HG03196 (cell line): Measurements from ENCODE around the gene MFAP5.

Experiments
- ATAC-seq: cut with Tn5 transposase; IDR thresholded peaks from one replicate; pipeline ENCODE4 v1.9.1; 2021; ENCODE audit not compliant: unreplicated experiment

The MFAP5 gene, protein sequence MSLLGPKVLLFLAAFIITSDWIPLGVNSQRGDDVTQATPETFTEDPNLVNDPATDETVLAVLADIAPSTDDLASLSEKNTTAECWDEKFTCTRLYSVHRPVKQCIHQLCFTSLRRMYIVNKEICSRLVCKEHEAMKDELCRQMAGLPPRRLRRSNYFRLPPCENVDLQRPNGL

DNA sequence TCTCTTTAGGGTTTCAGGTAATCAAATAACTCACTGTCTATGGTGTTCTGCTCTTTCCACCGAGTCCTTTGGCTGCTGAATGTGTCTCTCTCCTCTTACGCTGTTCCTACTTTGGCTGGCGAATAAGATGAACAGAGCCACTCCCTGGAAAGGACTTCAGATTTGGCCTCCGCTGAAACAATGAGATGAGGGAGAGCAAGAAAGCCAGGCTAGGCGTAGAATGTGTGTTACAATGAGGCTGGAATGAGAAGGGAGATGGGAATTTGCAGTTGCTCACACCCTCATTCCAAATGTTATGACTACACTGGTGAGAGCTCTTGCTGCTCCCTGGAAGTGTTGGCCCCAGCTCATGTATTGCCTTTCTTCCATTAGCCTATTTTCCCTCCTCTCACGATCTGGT, at the start of gene MFAP5:
TSS of gene MFAP5 (minus strand) at position 234 of the 400 bp plus-strand sequence. CDS start 722 bp downstream, outside the sequence.
- ATAC-seq = no peak

DNA sequence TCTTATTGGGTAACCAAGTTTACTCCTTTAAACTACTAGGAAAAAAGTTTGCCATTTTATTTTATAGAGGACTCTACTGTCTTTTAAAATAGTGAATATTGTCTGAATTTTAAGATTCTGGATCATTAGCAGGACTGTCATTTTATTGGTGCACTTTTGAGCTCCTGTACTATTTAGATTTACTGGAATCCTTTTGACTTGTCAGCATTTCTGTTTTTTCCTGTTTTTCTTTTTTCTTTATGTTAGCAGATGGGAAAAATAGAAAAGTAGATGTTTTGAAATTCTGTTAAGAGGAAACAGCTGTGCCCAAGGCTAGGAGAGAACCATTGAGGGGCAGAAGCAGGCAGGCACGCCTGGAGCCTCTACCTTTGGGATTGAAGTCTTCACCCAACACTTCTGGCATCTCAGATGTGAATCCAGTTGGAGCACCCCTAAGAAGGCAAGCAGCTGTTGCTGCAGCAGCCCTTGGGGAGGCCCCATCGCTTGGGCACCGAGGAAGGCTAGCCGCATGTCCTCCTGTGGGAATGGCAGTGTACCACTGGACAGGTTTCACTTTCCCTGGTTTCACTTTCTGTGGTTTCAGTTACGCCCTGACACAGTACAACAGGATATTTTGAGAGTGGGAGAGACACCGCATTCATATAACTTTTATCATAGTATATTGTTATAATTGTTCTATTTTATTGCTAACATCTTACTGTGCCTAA, 46.7 kb upstream of the MFAP5 start:
- ATAC-seq = no peak

DNA sequence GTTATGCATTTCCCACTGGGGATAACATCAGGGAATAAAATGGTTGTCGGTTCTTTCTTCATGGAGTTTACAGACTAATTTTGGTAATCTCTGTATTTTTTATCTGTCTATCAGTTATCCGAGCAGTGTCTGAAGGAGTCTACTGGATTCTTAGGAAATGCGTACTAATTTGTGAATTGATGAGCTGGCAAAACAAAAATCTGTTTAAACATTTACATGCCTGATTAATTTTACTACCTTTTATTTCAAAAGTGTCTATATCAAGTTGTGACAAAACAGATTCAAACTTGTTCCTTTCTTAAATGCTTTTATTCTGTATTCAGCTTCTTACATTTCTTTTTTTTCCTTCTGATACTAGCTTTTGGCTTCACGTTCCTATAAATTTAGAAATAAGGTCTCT, 39.5 kb upstream of the MFAP5 start:
- ATAC-seq = no peak

DNA sequence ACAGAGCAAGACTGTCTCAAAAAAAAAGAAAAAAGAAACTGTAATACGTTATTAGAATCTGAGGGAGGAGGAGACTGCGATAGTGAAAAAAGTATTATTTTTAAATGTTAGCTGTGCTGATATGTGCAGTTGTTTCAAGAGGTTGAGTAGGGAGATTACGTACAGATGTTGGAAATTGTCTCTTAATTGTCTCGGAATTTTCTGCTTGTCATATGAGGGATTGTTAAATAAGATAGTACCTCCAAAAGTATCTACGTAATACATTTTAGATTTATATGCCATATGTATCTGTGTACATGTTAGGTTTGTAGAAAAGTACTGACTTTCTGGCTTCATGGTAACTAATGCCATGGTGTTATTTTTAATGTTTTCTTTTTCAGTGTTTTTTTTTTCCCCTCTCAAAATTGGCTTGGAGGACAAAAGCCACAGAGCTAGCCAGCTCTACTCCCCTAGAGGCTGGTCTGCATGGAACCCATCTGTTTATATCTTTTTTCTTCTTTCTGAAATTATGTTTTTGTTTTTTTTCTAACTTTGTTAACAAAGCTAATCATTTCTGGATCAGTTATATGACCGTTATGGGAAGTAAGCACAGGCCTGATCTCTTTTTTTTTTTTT, 38.5 kb upstream of the MFAP5 start:
- ATAC-seq = no peak

DNA sequence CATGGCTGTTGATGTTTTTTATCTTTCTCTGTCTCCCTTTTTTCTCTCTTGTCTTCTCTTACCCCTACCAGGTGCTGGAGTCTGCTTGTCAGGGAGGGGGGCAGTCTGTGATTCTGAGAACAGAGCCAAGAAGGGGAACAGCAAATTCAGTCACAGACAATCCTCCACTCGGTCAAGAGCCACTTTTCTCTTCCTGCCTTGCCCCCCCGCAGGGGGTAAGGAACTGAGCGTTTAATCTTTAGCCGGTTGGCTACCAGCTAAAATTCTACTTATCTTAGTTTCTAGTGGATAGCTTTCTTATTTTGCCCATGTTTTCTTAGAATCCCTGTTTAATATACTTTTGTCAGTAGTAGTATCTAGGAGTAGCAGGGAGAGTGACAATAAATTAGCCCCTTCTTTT, 37.1 kb upstream of the MFAP5 start:
- no peak for ATAC-seq

DNA sequence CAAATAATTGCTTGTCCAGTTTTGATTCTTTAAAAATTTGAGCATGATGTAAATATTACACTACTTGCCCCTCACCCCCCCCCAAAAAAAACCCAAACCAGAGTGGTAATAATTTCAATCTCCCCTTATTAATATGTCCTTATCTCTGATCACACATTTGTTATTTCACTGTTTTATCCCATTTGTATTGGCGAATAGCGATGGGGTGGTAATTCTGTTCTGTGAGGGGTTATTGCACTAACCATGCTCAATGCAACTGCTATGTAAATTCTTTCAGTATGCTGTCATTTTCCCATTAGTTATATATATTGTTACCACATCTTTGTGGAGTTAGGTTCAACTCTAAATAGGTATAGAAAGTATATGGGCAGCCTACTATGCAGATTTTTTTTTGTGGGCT, 36.3 kb upstream of the MFAP5 start:
- ATAC-seq = no peak

DNA sequence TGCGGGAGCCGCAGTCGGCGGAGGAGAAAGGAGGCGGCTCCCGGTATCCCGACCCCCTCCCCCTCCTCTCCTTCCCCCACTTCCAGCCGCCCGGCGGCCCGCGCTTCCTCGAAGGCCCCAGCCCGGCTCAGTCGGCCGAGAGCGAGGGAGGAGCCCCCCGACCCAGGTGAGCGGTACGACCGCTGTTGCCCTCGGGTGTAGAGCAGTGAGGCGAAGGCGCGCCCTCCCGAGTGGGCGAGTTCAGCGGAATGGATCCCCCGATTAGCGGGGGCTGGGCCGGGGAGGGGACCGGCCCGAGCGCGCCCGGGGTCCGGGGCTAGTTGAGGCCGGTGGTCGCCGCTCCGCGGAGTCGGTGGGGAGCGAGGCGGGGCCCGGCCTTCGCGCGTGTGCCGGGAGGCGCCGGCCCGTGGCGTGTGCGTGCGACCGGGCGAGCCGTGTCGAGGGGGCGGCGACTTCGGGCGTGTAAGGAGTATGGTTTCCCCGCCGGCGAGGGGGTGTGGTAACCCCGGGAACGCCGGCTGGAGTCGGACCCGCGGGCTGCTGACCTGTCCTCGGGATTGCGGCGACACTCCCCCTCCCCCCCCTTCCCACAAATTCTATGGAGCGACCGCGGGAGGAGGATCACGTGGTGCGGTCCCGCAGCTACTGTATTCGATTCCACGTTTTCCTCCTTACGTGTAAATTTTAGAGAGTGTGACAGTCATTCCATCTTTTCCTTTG, 35.7 kb upstream of the MFAP5 start:
- ATAC-seq = peak; percentile 45

DNA sequence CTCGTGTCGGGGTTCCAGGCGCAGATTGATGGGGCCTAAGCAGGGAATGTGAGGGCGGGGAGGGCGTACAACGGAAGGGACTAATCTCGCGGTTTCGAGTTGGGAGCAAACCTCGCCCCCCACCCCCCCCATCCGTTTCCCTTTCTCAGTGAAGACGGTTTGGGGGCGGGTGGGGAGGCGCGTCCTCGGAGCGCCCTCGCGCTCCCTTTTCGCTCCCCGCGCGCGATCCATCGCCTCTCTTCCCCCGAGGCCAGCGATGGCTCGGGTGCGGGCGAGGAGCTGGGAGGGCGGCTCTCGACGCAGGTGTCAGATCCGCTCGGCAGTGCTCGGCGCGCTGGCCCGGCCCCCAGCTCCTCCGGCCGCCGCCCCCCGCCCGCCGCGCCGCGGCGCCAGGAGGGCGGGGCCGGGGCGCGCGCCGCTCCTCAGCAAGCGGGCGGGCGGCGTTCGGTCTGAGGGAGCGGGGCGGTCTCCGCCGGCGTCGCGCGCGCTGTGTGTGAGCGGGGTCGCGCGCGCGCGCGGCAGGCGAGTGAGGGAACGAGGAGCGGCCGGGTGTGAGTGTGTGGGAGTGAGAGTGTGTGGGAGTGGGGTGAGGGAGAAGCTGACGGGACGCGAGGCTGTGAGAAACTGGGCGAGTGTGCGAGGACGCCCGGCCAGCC, 35.0 kb upstream of the MFAP5 start, which contains the start of gene RIMKLB:
TSS of gene RIMKLB (plus strand) at position 516 of the 656 bp plus-strand sequence. CDS start 15,876 bp downstream, outside the sequence.
- ATAC-seq = peak; percentile 79

DNA sequence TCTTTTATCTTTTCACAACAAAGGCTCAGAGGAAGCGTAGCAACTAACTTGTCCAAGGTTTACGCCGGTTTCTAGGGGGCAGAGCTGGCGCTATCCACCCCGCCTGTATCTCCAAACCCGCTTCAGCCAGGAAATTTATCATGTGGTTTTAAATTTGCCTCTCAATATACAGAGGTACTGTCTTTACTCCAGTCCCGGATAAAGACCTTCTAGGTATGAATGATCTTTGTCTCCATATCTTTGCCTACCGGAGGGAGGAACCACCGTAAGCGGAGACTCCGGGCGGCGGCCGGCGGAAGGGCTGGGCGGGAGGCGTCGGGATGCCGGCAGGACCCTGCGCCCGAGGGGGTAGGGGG, 34.5 kb upstream of the MFAP5 start:
- ATAC-seq = peak; percentile 27

DNA sequence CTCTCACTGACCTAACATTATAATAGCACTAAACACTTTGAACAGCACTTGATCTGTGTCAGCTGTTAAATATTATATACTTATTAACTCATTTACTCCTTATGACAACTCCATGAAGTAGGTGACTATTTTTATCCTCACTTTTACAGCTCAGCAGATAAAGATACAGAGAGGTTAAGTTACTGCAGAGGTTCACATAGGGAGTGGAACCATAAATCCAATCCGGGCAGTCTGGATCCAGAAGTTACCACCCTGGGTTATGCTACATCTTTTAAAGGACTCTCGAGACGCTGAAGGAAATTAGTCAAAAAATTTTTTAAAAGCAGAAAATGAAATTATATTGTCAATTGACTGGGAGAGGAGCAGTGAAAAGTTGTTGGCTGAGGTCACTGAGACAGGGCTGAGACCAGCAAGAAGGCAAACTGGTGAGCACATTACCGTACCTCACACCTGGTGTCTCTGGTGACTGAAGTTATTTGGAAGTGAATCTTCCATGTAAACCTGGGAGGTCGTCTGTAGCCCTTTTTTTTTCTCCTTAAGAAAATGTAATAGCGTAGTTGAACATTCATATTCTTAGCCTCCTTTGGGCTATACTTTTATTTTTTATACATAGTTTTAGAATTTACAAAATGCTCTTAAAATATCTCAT, 33.9 kb upstream of the MFAP5 start:
- no peak for ATAC-seq

DNA sequence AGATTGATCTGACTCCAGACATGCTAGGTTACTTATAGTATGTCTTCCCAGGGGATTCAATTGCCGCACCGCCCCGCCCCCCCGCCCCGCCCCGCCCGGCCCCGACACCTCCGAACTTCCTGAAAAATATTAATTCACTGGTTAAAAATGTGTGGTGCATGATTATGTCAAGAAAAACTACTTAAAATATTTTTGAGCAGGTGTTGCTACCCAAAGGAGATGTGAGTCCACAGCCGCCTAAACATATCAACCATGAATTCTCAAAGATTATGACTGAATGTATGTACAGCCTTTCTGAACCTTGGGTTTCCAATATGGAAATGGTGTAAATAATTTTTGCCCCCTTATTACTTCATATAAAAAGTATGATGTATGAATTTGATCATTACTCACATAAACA, 32.5 kb upstream of the MFAP5 start:
- ATAC-seq = no peak

DNA sequence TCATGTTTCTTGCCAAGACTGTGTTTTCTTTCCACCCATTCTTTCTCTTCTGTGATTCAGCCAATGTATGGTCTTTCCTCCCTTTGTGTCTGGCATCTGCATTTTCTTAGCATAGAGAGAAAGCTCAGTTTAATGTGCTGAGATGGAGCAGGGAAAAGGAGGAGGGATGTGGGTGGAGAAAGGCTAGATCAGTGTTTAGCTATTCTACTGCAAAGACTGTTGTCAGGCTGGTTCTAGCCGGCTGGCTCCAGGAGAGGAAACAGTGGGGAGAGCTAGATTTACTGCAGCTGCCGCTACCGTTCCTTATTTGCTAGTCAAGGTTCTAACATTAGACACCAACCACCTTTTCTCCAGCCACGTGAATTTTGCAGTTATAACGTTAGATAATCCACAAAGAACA, 29.9 kb upstream of the MFAP5 start:
- ATAC-seq = no peak

DNA sequence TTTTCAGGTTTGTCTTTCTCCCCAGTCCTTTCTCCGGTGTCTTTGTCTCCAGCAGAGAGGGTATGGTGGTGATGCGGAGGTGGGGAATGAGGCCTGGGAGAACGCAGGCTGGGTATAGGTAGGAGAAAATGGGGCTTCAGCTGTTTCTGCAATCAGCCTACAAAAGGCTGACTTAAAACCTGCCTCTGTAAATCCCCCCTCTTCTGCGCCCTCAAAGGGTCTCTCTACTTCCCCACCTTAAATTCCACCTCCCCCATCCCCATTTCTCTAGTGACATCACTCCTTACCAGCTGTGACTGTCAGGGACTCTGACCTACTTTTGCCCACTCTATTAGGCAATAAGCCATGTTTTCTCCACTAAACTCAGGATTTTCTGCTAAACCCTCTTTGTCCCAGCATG, 27.1 kb upstream of the MFAP5 start:
- ATAC-seq = no peak

DNA sequence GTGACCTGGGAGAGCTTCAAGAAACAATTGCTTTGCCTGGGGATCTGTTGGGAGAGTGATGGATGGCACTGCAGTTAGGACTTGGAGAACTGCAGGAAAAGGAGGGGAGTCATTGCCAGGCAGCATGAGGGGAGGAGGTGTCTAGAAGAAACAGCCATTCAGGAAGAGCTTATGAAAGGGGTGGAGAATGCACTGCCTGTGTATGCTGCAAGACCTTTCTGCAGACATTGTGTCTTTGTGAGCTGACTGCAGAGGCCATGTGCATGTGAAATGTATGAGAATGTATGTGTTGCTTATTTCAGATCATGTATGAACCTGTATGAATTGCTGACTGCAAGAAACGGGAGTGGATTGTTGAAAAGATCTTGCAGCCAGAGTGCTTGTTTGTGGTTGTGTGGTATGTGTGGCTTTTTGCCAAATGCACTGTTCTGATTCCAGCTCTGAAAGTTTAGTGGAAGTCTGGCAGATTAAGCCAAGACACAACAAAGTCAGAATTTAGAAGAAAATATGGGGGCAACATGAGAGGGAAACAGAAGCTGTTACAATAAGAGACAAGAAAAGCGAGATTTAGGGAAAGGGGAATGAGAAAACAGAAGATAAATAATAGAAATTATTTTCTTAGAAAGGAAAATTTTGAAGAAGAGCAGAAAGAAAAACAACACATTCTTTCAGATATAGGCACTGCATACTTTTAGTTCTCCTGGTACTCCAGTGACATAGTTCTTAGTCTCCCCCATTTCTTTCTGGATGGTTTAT, 25.4 kb upstream of the MFAP5 start:
- no peak for ATAC-seq

DNA sequence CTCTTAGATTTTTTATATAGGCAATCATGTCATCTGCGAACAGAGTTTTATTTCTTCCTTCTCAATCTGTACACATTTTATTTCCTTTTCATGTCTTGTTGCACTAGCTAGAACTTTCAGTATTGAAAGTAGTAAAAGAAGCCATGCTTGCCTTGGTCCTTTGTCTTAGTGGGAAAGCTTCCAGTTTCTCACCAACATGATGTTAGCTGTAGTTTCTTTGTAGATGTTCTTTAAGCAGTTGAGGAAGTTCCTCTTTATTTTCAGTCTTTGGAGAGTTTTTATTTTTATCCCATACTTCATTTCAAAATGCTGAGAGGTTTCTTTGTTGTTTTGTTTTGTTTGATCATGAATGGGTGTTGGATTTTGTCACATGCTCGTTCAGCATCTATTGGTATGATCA, 22.4 kb upstream of the MFAP5 start:
- no peak for ATAC-seq

DNA sequence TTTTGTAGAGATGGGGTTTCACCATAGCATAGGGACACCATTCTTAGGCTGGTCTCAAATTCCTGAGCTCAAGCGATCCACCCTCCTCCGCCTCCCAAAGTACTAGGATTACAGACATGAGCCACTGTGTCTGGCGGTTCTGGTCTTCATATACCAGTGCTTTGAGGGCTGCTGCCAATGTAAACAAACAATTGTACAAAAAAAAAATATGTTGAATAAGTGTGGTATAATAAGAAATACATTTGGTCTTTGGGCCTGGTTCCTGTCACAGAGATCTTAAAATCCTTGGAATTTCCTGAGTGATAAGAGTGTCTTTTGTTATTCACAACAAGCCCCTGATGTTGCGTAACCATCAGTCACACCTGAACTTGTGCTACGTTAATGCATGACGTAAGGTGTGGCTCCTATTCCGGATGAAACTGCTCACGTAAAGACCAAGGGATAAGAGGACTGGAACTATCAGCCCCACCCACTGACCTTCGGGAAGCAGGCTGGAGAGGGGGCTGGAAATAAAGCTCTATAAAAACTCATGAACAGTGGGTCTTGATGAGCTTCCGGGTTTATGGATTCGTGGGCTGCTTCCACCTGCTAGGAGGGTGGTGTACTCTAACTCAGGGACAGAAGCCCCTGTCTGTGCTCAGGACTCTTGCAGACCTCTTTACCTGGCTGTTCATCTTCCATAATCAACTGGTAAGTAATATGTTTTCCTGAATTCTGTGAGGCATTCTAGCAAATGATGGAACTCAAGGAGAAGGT, 18.7 kb upstream of the MFAP5 start:
- ATAC-seq = no peak

DNA sequence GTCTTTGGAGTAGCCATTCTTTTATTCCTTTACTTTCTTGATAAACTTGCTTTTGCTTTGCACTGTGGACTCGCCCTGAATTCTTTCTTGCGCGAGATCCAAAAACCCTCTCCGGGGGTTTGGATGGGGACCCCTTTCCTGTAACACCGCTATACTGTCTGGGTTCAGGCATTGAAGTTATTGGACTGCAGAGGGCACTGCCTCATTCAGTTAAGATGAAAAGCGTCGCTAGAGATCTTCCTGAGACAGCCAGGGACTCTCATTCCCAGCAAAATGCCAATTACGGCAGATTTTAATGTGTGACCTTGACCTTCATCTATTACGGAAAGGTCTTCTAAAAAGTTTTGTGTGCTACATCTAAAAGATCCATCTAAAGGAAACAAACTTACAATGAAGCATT, 17.9 kb upstream of the MFAP5 start:
- ATAC-seq = no peak

DNA sequence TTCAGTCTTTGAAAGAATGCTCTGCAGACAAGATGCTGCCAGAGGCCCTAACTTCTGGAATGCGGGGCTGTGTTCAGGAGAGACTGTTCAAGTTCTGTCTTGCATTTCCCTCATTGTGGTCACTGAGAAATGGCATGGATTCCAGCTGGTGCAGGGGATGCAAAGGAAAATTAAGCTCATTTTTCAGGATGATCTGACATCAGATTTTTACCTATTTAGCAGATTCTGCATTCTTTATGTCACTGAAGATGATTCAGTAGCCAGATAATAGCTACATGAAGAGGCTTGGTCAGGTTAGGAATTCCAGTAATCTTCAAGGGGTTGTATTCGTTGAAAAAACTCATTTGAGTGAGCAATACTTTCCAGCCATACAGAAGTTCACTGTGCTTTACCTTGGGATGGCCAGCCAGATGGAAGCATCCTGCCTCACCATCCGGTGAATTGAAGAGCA, 16.1 kb upstream of the MFAP5 start:
- ATAC-seq = no peak

DNA sequence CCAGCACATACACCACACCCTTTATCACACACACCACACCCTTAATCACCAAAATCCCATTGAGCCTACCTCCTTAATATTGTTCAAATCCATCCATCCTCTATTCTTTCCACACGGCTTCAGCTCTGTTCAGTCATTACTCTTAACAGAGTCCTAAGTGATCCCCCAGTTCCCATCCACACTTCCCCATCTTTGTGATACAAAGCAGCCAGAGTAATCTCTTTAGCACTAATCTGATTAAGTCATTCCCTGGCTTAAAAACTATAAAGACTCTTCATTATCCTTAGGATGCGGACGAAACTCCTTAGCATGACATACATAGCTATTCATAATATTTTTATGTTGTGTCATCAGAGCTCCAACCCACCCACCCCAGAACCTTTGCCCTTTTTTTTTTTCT, 14.7 kb upstream of the MFAP5 start:
- no peak for ATAC-seq
